HCT116 (cell line): Measurements from ENCODE around the gene HSD17B7. TPM values are rescaled to one million over a fixed set of nuclear protein-coding genes. Genes with fewer than 3 reads are reported as not detected.

Experiments used
- ATAC-seq: fragments of 200-7000 bp; cut with Tn5 transposase; 2 replicates; pipeline ENCODE4 v1.9.1; 2020; ENCODE audit warnings: mild to moderate bottlenecking, moderate library complexity
- BruUV-seq: library from RNA; stranded (reverse); fragments of 400-500 nt; replicated peaks from 2 replicates; lab custom pipeline; 2021; lab: Mats Ljungman, UMichigan
- CTCF ChIA-PET: fragments of 300-600 bp; sonication (Branson Sonifier 250); formaldehyde crosslinking; loops from one replicate; lab custom pipeline; 2021; ENCODE audit warnings: antibody characterized with exemption; lab: Charles Lee
- POLR2A ChIA-PET: fragments of 300-600, 350-600 bp; sonication (Branson Sonifier 250); formaldehyde crosslinking; loops from one replicate; lab custom pipeline; 2021; ENCODE audit warnings: antibody characterized with exemption; lab: Charles Lee
- RAD21 ChIA-PET, 2 experiments: fragments of 300-600 bp; sonication (Branson Sonifier 250); formaldehyde crosslinking; loops; one replicate each; lab custom pipeline; 2023; ENCODE audit warnings: low total read pairs in 2 of 2; ENCODE audit not compliant: uncharacterized antibody in 2 of 2, unreplicated experiment in 2 of 2, low non-redundant PET in 1 of 2; lab: Charles Lee
- DNase-seq: peaks from one replicate; pipeline ENCODE4 v3.0.0-alpha.2; 2010; ENCODE audit warnings: low read depth, low spot score
- H2AFZ ChIP-seq: fragments of 200-600 bp; shearing (Covaris generic), sonication (generic); 2 replicates; pipeline ENCODE4 v1.6.1; 2017; ENCODE audit warnings: low read depth, mixed run types, mixed read lengths, antibody characterized with exemption, low read length; ENCODE audit not compliant: poor library complexity, severe bottlenecking
- H3K27ac ChIP-seq: 2 replicates; pipeline ENCODE4 v1.5.1; 2012; ENCODE audit warnings: low read depth, low read length
- H3K27me3 ChIP-seq: fragments of 200-600 bp; sonication (generic); 2 replicates; pipeline ENCODE4 v1.6.1; 2016; ENCODE audit warnings: mixed run types, low read length, mixed read lengths; ENCODE audit not compliant: insufficient read depth
- H3K36me3 ChIP-seq, 2 experiments: fragments of 200-500 bp in 1 of 2; fragments of 200-600 bp in 1 of 2; sonication (Bioruptor generic) in 1 of 2; sonication (generic) in 1 of 2; 2 replicates each; pipeline versions ENCODE4 v1.5.1 to v1.6.1; 2014 to 2016; ENCODE audit warnings: low read length in 2 of 2, inconsistent platforms in 1 of 2, mixed read lengths in 1 of 2, mixed run types in 1 of 2; ENCODE audit not compliant: insufficient read depth in 2 of 2, control insufficient read depth in 1 of 2
- H3K4me1 ChIP-seq, 2 experiments: fragments of 200-600 bp in 1 of 2; sonication (generic) in 1 of 2; 2 replicates each; pipeline versions ENCODE4 v1.5.1 to v1.6.1; 2012 to 2017; ENCODE audit warnings: low read length in 2 of 2, inconsistent platforms in 1 of 2, mild to moderate bottlenecking in 1 of 2, mixed read lengths in 1 of 2, mixed run types in 1 of 2, moderate library complexity in 1 of 2; ENCODE audit not compliant: insufficient read depth in 2 of 2, control insufficient read depth in 1 of 2
- H3K4me2 ChIP-seq: fragments of 200-600 bp; sonication (generic); 2 replicates; pipeline ENCODE4 v1.6.1; 2017; ENCODE audit warnings: mixed run types, low read length, mixed read lengths
- H3K4me3 ChIP-seq, 2 experiments: fragments of 200-600 bp in 1 of 2; sonication (generic) in 1 of 2; replicated peaks in 1 of 2; 2 replicates each; pipeline ENCODE4 v1.5.1; 2011 to 2016; ENCODE audit warnings: low read length in 2 of 2, control low read depth in 1 of 2, low read depth in 1 of 2, mild to moderate bottlenecking in 1 of 2, mixed read lengths in 1 of 2, mixed run types in 1 of 2
- H3K79me2 ChIP-seq: fragments of 200-600 bp; sonication (generic); 2 replicates; pipeline ENCODE4 v1.6.1; 2017; ENCODE audit warnings: mild to moderate bottlenecking, mixed run types, low read length, moderate library complexity, mixed read lengths; ENCODE audit not compliant: insufficient read depth
- H3K9ac ChIP-seq: fragments of 200-600 bp; sonication (generic); 2 replicates; pipeline ENCODE4 v1.6.1; 2016; ENCODE audit warnings: low read length, mixed read lengths
- H3K9me2 ChIP-seq: fragments of 200-600 bp; sonication (generic), shearing (Covaris generic); 2 replicates; pipeline ENCODE4 v1.6.1; 2017; ENCODE audit warnings: mixed run types, mild to moderate bottlenecking, moderate library complexity; ENCODE audit not compliant: insufficient read depth
- H3K9me3 ChIP-seq, 2 experiments: fragments of 200-500 bp in 1 of 2; fragments of 200-600 bp in 1 of 2; sonication (Bioruptor generic) in 1 of 2; sonication (generic) in 1 of 2; 2 replicates each; pipeline ENCODE4 v1.6.1; 2014 to 2017; ENCODE audit warnings: low read length in 2 of 2, mixed read lengths in 2 of 2, inconsistent platforms in 1 of 2, low read depth in 1 of 2, mild to moderate bottlenecking in 1 of 2, mixed run types in 1 of 2, moderate library complexity in 1 of 2; ENCODE audit not compliant: control insufficient read depth in 1 of 2, insufficient read depth in 1 of 2
- H4K20me1 ChIP-seq: fragments of 200-600 bp; sonication (generic), shearing (Covaris generic); 2 replicates; pipeline ENCODE4 v1.6.1; 2017; ENCODE audit warnings: mixed run types, mild to moderate bottlenecking, moderate library complexity; ENCODE audit not compliant: insufficient read depth
- ATF3 ChIP-seq: IDR thresholded peaks from 2 replicates; pipeline ENCODE4 v1.6.1; 2012
- CEBPB ChIP-seq: IDR thresholded peaks from 2 replicates; pipeline ENCODE4 v1.6.1; 2012; ENCODE audit warnings: low read depth
- CTCF ChIP-seq, 3 experiments: fragments of 200-600 bp in 1 of 3; sonication (generic) in 1 of 3; IDR thresholded peaks in 2 of 3; conservative IDR thresholded peaks in 1 of 3; 2 replicates each; pipeline ENCODE4 v1.5.1; 2012 to 2017; ENCODE audit warnings: low read depth in 2 of 3, low read length in 2 of 3, antibody characterized with exemption in 1 of 3, borderline replicate concordance in 1 of 3, control low read depth in 1 of 3, mild to moderate bottlenecking in 1 of 3, mixed read lengths in 1 of 3, mixed run types in 1 of 3, moderate library complexity in 1 of 3; ENCODE audit not compliant: insufficient read depth in 1 of 3
- EGR1 ChIP-seq: IDR thresholded peaks from 2 replicates; pipeline ENCODE4 v1.6.1; 2012; ENCODE audit warnings: low read depth
- ELF1 ChIP-seq: IDR thresholded peaks from 2 replicates; pipeline ENCODE4 v1.6.1; 2012; ENCODE audit warnings: low read depth, borderline replicate concordance
- EZH2 ChIP-seq: fragments of 200-600 bp; sonication (generic); IDR thresholded peaks from 2 replicates; pipeline ENCODE4 v1.6.1; 2017; ENCODE audit warnings: antibody characterized with exemption, mixed run types
- EZH2phosphoT487 ChIP-seq: fragments of 200-600 bp; IDR thresholded peaks from 2 replicates; pipeline ENCODE4 v1.6.1; 2018; ENCODE audit warnings: antibody characterized with exemption, borderline replicate concordance
- FOSL1 ChIP-seq: IDR thresholded peaks from 2 replicates; pipeline ENCODE4 v1.6.1; 2012; ENCODE audit warnings: low read depth
- JUND ChIP-seq: IDR thresholded peaks from 2 replicates; pipeline ENCODE4 v1.6.1; 2012
- POLR2AphosphoS5 ChIP-seq: IDR thresholded peaks from 2 replicates; pipeline ENCODE4 v1.6.1; 2011; ENCODE audit warnings: mild to moderate bottlenecking, low read depth, low read length, moderate library complexity
- RAD21 ChIP-seq: IDR thresholded peaks from 2 replicates; pipeline ENCODE4 v1.6.1; 2012; ENCODE audit warnings: low read depth, mild to moderate bottlenecking
- REST ChIP-seq: IDR thresholded peaks from 2 replicates; pipeline ENCODE4 v1.6.1; 2012; ENCODE audit warnings: low read depth
- SIN3A ChIP-seq: IDR thresholded peaks from 2 replicates; pipeline ENCODE4 v1.6.1; 2012; ENCODE audit warnings: low read depth
- SP1 ChIP-seq: IDR thresholded peaks from 2 replicates; pipeline ENCODE4 v1.6.1; 2012; ENCODE audit warnings: low read depth
- SRF ChIP-seq: IDR thresholded peaks from 2 replicates; pipeline ENCODE4 v1.6.1; 2012; ENCODE audit warnings: low read depth
- TCF7L2 ChIP-seq: IDR thresholded peaks from 2 replicates; pipeline ENCODE4 v1.7.0; 2011; ENCODE audit warnings: borderline replicate concordance, inconsistent platforms; ENCODE audit not compliant: insufficient read depth, insufficient read length; ENCODE audit errors: extremely low read depth
- ZBTB33 ChIP-seq: IDR thresholded peaks from 2 replicates; pipeline ENCODE4 v1.6.1; 2011; ENCODE audit warnings: mild to moderate bottlenecking, low read length, moderate library complexity; ENCODE audit not compliant: insufficient replicate concordance; ENCODE audit errors: extremely low read depth
- ZFX ChIP-seq: fragments of 450-650 bp; IDR thresholded peaks from 2 replicates; pipeline ENCODE4 v1.6.1; 2017
- ZNF274 ChIP-seq: fragments of 200-500 bp; sonication (Bioruptor generic); IDR thresholded peaks from 2 replicates; pipeline ENCODE4 v1.6.1; 2014; ENCODE audit warnings: mild to moderate bottlenecking, low read depth, low read length, inconsistent platforms
- intact Hi-C: fragments of 100-400 bp; cut with micrococcal nuclease; formaldehyde crosslinking; loops from 2 replicates; pipeline ENCODE4 v1.10.0; 2022
- total RNA-seq: library from RNA; stranded (reverse); gene quantifications from one replicate; pipeline ENCODE4 v1.2.1, GENCODE V29; 2021; ENCODE audit not compliant: unreplicated experiment

HSD17B7 gene
- total RNA-seq, 1 experiment from 2014 or later: 22.6 TPM

- TF ChIP-seq REST: no peak
Measured at GRCh38 chr1:162740755-162741154, 49.7 kb upstream of the HSD17B7 start (continued).

GRCh38 chr1:162741574-162741973 is 48.9 kb upstream of the HSD17B7 start:
- DNase-seq: no peak
- no peaks in the 10 kb centered on the region for H3K4me1 ChIP-seq
- H3K9me2 ChIP-seq: 0 out of 2 replicates have a peak, but pooled peaks cover 2% of the 10 kb centered on the region
- H3K27me3 ChIP-seq: no peaks in the 10 kb centered on the region
- no peak overlapping the region for H3K4me2 ChIP-seq
- H3K79me2 ChIP-seq: no peaks in the 10 kb centered on the region
- intact Hi-C loops: no loop called here
- no peak overlapping the region for H2AFZ ChIP-seq
- RAD21 ChIA-PET: no interaction called here
- no peaks in the 10 kb centered on the region for H3K36me3 ChIP-seq
- no peak overlapping the region for H3K4me3 ChIP-seq
- ATAC-seq: no peak
- POLR2A ChIA-PET: no interaction called here
- H3K9ac ChIP-seq: no peak overlapping the region
- CTCF ChIA-PET: no interaction called here
- H3K9me3 ChIP-seq: no peaks in the 10 kb centered on the region
- no TSS peak for BruUV-seq
- no peaks in the 10 kb centered on the region for H4K20me1 ChIP-seq
- H3K27ac ChIP-seq: no peak overlapping the region
- TF ChIP-seq ATF3: no peak
- TF ChIP-seq JUND: no peak
- TF ChIP-seq EZH2: no peak
- no peak for TF ChIP-seq EGR1
- TF ChIP-seq CEBPB: no peak
- no peak for TF ChIP-seq FOSL1
- TF ChIP-seq EZH2phosphoT487: no peak
- no peak for TF ChIP-seq ZNF274
- no peak for TF ChIP-seq SRF
- TF ChIP-seq SIN3A: no peak
- no peak for TF ChIP-seq TCF7L2
- no peak for TF ChIP-seq CTCF (IDR thresholded peaks at IDR 0.05 in 2 of 3, conservative IDR thresholded peaks at IDR 0.05 in 1 of 3; ENCODE audit: borderline replicate concordance in 1 of 3, insufficient read depth in 1 of 3, low read depth in 2 of 3, low read length in 2 of 3)
- TF ChIP-seq ELF1: no peak
- TF ChIP-seq POLR2AphosphoS5: no peak
- no peak for TF ChIP-seq SP1
- TF ChIP-seq ZFX: no peak
- TF ChIP-seq RAD21: no peak
- TF ChIP-seq ZBTB33: no peak
